Measurements from ENCODE around the gene CACNA1H. TPM values are rescaled to one million over a fixed set of nuclear protein-coding genes. Genes with fewer than 3 reads are reported as not detected.

Gene CACNA1H
- total and polyA plus RNA-seq, 9 of the 15 experiments (the other 6 are each of a cell fraction or from before 2014, with no cell fraction given) = 0.10 to 0.18 TPM; not detected in 7

DNA sequence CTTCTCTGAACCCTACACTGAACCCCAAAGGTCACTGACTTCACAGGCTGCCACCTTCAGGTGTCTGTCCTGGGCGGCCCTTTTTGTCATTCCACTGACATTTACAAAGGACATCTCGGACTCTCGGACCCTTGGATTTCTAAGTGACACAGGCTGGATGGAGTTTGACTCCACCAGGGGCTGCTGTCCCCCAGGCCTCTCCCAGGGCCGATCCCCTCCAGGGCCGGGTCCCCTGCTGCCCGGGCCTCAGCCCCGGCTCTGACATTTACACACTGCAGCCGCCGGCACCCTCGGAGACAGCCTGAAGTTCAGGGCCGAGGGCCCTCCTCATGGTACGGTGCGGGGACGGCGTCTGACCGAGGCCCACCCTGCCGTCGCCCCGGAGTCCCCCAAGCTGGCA lies 24.1 kb downstream of the CACNA1H start:
- Histone ChIP-seq H3K9ac (ENCODE audit: insufficient read depth in 1 of 2, low read depth in 2 of 2, low read length in 2 of 2) (no peak overlapping the region), H2AFZ (ENCODE audit: low read depth, low read length) (no peak overlapping the region), H3K9me1 (ENCODE audit: control insufficient read depth, insufficient read depth, low read length) (no peaks in the 10 kb centered on the region), H3K4me2 (ENCODE audit: insufficient read depth, low read length) (no peak overlapping the region), H3K9me3 (replicated peaks; ENCODE audit: control insufficient read depth, insufficient read depth, low read depth, low read length) (no peaks in the 10 kb centered on the region), H3K36me3 (ENCODE audit: control insufficient read depth, insufficient read depth, low read length) (no peaks in the 10 kb centered on the region), H3K4me3 (no peak overlapping the region), H3K79me2 (ENCODE audit: control insufficient read depth, insufficient read depth, low read length) (no peaks in the 10 kb centered on the region), H3K27ac (ENCODE audit: extremely low read depth, low read depth, low read length) (no peak overlapping the region), H3K4me1 (replicated peaks in 1 of 2; ENCODE audit: control insufficient read depth in 2 of 2, insufficient read depth in 2 of 2, low read length in 2 of 2) (peaks cover 0 to 71% of the 10 kb centered on the region in 2 experiments; a peak in 2 of 5 replicates), H4K20me1 (replicated peaks; ENCODE audit: control insufficient read depth, insufficient read depth, low read length) (peaks cover 12% of the 10 kb centered on the region; the same call in 1 of the 2 replicates), H3K27me3 (ENCODE audit: control insufficient read depth in 2 of 2, insufficient read depth in 2 of 2, low read length in 2 of 2) (peaks cover 20 to 74% of the 10 kb centered on the region in 2 experiments; a peak in 3 of 5 replicates)
- DNase-seq (ENCODE audit: extremely low read depth in 1 of 4, low spot score in 3 of 4) (no peak), FAIRE-seq (no peak), ATAC-seq (no peak)
- WGBS (ENCODE audit: insufficient coverage, low coverage, missing lambda C conversion rate) = 12% methylated on average over 16 of the region's 19 CpGs
- CTCF ChIA-PET (ENCODE audit: low intra/inter-chr PET ratio) = no interaction called here
- no peak for TF ChIP-seq SRSF7 (optimal IDR thresholded peaks at IDR 0.05; ENCODE audit: low read depth, low read length)
- TF ChIP-seq, protein P1, sequence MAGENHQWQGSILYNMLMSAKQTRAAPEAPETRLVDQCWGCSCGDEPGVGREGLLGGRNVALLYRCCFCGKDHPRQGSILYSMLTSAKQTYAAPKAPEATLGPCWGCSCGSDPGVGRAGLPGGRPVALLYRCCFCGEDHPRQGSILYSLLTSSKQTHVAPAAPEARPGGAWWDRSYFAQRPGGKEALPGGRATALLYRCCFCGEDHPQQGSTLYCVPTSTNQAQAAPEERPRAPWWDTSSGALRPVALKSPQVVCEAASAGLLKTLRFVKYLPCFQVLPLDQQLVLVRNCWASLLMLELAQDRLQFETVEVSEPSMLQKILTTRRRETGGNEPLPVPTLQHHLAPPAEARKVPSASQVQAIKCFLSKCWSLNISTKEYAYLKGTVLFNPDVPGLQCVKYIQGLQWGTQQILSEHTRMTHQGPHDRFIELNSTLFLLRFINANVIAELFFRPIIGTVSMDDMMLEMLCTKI (IDR thresholded peaks at IDR 0.05; ENCODE audit: partially characterized antibody) = no peak
- TF ChIP-seq ZBTB12 (CRISPR knock-in tag; IDR thresholded peaks at IDR 0.05) = no peak
- TF ChIP-seq SMC3 (conservative IDR thresholded peaks at IDR 0.05; ENCODE audit: insufficient read depth, low read depth, low read length) = no peak
- TF ChIP-seq ZNF445 (CRISPR knock-in tag; IDR thresholded peaks at IDR 0.05; ENCODE audit: low read depth) = no peak
- no peak for TF ChIP-seq GATAD2B (IDR thresholded peaks at IDR 0.05; ENCODE audit: borderline replicate concordance)
- TF ChIP-seq SPI1 (IDR thresholded peaks at IDR 0.05; ENCODE audit: borderline replicate concordance, low read depth, low read length) = no peak
- TF ChIP-seq, protein P2, sequence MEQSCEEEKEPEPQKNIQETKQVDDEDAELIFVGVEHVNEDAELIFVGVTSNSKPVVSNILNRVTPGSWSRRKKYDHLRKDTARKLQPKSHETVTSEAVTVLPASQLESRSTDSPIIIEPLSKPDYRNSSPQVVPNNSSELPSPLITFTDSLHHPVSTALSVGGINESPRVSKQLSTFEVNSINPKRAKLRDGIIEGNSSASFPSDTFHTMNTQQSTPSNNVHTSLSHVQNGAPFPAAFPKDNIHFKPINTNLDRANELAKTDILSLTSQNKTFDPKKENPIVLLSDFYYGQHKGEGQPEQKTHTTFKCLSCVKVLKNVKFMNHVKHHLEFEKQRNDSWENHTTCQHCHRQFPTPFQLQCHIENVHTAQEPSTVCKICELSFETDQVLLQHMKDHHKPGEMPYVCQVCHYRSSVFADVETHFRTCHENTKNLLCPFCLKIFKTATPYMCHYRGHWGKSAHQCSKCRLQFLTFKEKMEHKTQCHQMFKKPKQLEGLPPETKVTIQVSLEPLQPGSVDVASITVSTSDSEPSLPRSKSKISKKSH (CRISPR knock-in tag; IDR thresholded peaks at IDR 0.05) = no peak
- BruUV-seq (replicated peaks) = no TSS peak
- intact Hi-C loops (cut with micrococcal nuclease) (no loop called here), in situ Hi-C loops (cut with MboI) (no loop called here)
- POLR2A ChIA-PET = interaction anchor here (0.5 kb wide), 1 partner anchor 71 kb away, joined by 3 read pairs; no protein-coding TSS in a partner anchor

Measured in K562 (cell line).